Panc1 (cell line): ENCODE results near the gene LIN7B.

Experiments
- POLR2AphosphoS5 ChIP-seq: IDR thresholded peaks from 2 replicates; pipeline ENCODE4 v1.6.1; 2012; ENCODE audit warnings: mild to moderate bottlenecking, low read depth, low read length, moderate library complexity
- REST ChIP-seq, 2 experiments: IDR thresholded peaks; 2 replicates each; pipeline ENCODE4 v1.6.1; 2011 to 2012; ENCODE audit warnings: low read depth in 2 of 2, control low read depth in 1 of 2, low read length in 1 of 2, mild to moderate bottlenecking in 1 of 2, moderate library complexity in 1 of 2; ENCODE audit not compliant: insufficient read depth in 1 of 2
- TF ChIP-seq, protein P1 (sequence below): fragments of 450-650 bp; IDR thresholded peaks from 2 replicates; pipeline ENCODE4 v1.5.1; 2017; ENCODE audit warnings: mild to moderate bottlenecking

DNA sequence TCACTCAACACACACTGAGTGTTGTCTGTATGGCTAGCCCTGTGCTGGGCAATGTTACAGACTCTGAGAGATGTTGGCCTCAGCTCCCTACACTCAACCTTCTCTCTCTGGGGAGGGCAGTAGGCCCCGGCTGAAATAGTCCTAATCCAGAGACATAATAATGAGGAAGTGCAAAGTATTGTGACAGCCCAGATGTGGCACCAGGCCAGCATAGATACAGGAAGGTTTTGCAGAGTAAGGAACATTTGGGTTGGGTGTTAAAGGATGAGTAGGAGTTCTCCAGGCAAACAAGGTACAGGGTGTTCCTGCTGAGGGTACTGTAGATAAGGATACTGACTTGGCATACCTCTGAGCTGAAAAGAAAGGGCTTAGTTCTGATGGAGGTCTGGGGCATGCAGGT is 2.4 kb downstream of the LIN7B start:
- TF ChIP-seq, protein P1, sequence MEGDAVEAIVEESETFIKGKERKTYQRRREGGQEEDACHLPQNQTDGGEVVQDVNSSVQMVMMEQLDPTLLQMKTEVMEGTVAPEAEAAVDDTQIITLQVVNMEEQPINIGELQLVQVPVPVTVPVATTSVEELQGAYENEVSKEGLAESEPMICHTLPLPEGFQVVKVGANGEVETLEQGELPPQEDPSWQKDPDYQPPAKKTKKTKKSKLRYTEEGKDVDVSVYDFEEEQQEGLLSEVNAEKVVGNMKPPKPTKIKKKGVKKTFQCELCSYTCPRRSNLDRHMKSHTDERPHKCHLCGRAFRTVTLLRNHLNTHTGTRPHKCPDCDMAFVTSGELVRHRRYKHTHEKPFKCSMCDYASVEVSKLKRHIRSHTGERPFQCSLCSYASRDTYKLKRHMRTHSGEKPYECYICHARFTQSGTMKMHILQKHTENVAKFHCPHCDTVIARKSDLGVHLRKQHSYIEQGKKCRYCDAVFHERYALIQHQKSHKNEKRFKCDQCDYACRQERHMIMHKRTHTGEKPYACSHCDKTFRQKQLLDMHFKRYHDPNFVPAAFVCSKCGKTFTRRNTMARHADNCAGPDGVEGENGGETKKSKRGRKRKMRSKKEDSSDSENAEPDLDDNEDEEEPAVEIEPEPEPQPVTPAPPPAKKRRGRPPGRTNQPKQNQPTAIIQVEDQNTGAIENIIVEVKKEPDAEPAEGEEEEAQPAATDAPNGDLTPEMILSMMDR: no peak
- no peak for TF ChIP-seq POLR2AphosphoS5
- no peak for TF ChIP-seq REST (IDR thresholded peaks at IDR 0.05; ENCODE audit: insufficient read depth in 1 of 2, low read depth in 2 of 2, low read length in 1 of 2)
